Activated T-helper 17 cell treated with anti-CD3 and anti-CD28 coated beads, Interleukin-2, amount 50 U/mL, for 72 hours (primary cell): ENCODE data around the gene FLVCR2. TPM values are rescaled to one million over a fixed set of nuclear protein-coding genes. Genes with fewer than 3 reads are reported as not detected.

Experiments used
- ATAC-seq: fragments of 150-1000 bp; cut with Tn5 transposase; replicated peaks from 2 replicates; pipeline ENCODE4 v1.10.0; 2021; ENCODE audit warnings: mild to moderate bottlenecking, moderate library complexity
- H3K27ac Mint-ChIP-seq: one replicate; pipeline ENCODE4 v1.8.0; 2022; ENCODE audit warnings: mixed read lengths
- H3K27me3 Mint-ChIP-seq: one replicate; pipeline ENCODE4 v1.8.0; 2022; ENCODE audit warnings: mixed read lengths
- H3K36me3 Mint-ChIP-seq: one replicate; pipeline ENCODE4 v1.8.0; 2022; ENCODE audit warnings: low read depth, mild to moderate bottlenecking, mixed read lengths
- H3K4me1 Mint-ChIP-seq: one replicate; pipeline ENCODE4 v1.8.0; 2022; ENCODE audit warnings: mixed read lengths
- H3K4me3 Mint-ChIP-seq: one replicate; pipeline ENCODE4 v1.8.0; 2022; ENCODE audit warnings: mild to moderate bottlenecking, mixed read lengths
- H3K9me3 Mint-ChIP-seq: one replicate; pipeline ENCODE4 v1.8.0; 2022; ENCODE audit warnings: mixed read lengths
- total RNA-seq, 2 donors: library from RNA; stranded (reverse); gene quantifications; one replicate each; pipeline ENCODE4 v1.2.3, GENCODE V29; 2022

The FLVCR2 gene
- total RNA-seq, 2 donors from 2014 or later = 8.5 to 18.5 TPM

GRCh38 chr14:75646762-75647161 lies 68.3 kb downstream of the FLVCR2 start:
- Mint-ChIP-seq H3K36me3 (peaks cover 80% of the 10 kb centered on the region), H3K27ac (no peak overlapping the region), H3K4me3 (no peak overlapping the region), H3K9me3 (no peaks in the 10 kb centered on the region), H3K27me3 (no peaks in the 10 kb centered on the region), H3K4me1 (no peaks in the 10 kb centered on the region)
- ATAC-seq = no peak

DNA sequence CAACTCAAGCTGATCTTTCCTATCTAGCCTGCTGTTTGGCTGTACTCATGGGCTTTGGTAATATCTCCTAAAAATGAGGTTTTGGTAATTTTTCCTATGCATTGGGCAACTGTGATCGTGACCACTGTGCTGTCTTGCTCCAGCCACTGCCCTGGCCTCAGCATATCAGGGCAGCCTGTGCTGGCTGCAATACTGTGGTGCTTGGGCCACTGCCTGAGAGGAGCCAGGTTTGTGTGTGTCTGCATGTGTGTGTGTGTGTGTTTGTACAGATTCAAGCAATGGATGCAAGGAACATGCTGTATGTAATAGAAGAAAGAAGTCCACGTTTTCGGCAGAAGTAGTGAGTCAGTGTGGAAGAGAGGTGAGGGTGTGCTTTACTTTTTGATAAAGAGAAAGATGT lies 69.2 kb downstream of the FLVCR2 start:
- Mint-ChIP-seq H3K9me3 (no peaks in the 10 kb centered on the region), H3K4me3 (no peak overlapping the region), H3K4me1 (no peaks in the 10 kb centered on the region), H3K36me3 (peaks cover 84% of the 10 kb centered on the region), H3K27ac (no peak overlapping the region), H3K27me3 (no peaks in the 10 kb centered on the region)
- ATAC-seq = no peak

- no peak overlapping the region for H3K4me3 Mint-ChIP-seq
- no peak for ATAC-seq
- H3K4me1 Mint-ChIP-seq = no peaks in the 10 kb centered on the region
- peak overlapping the region; percentile 63 for H3K27ac Mint-ChIP-seq
- no peaks in the 10 kb centered on the region for H3K9me3 Mint-ChIP-seq
- H3K27me3 Mint-ChIP-seq = no peaks in the 10 kb centered on the region
- H3K36me3 Mint-ChIP-seq = peaks cover 89% of the 10 kb centered on the region
These were observed 69.8 kb downstream of the FLVCR2 start for GRCh38 chr14:75648066-75648838.

GRCh38 chr14:75649337-75649736 lies 70.9 kb downstream of the FLVCR2 start:
- H3K36me3 Mint-ChIP-seq = peaks cover 93% of the 10 kb centered on the region

GRCh38 chr14:75649773-75650172 lies 71.4 kb downstream of the FLVCR2 start:
- H3K36me3 Mint-ChIP-seq = peaks cover 93% of the 10 kb centered on the region
- ATAC-seq = no peak
- peak overlapping the region; percentile 8 for H3K27ac Mint-ChIP-seq
- H3K4me1 Mint-ChIP-seq = no peaks in the 10 kb centered on the region
- H3K27me3 Mint-ChIP-seq = no peaks in the 10 kb centered on the region
- H3K4me3 Mint-ChIP-seq = no peak overlapping the region
- H3K9me3 Mint-ChIP-seq = no peaks in the 10 kb centered on the region

More at GRCh38 chr14:75649337-75649736, 70.9 kb downstream of the FLVCR2 start:
- ATAC-seq = no peak
- Mint-ChIP-seq H3K9me3 (no peaks in the 10 kb centered on the region), H3K4me3 (no peak overlapping the region), H3K27me3 (no peaks in the 10 kb centered on the region), H3K27ac (no peak overlapping the region), H3K4me1 (no peaks in the 10 kb centered on the region)

- H3K4me3 Mint-ChIP-seq = no peak overlapping the region
- no peaks in the 10 kb centered on the region for H3K9me3 Mint-ChIP-seq
- H3K27ac Mint-ChIP-seq = peak overlapping the region; percentile 8
- peaks cover 97% of the 10 kb centered on the region for H3K36me3 Mint-ChIP-seq
- ATAC-seq = no peak
- no peaks in the 10 kb centered on the region for H3K4me1 Mint-ChIP-seq
- H3K27me3 Mint-ChIP-seq = no peaks in the 10 kb centered on the region
These were observed 72.0 kb downstream of the FLVCR2 start for GRCh38 chr14:75650253-75651058.

DNA sequence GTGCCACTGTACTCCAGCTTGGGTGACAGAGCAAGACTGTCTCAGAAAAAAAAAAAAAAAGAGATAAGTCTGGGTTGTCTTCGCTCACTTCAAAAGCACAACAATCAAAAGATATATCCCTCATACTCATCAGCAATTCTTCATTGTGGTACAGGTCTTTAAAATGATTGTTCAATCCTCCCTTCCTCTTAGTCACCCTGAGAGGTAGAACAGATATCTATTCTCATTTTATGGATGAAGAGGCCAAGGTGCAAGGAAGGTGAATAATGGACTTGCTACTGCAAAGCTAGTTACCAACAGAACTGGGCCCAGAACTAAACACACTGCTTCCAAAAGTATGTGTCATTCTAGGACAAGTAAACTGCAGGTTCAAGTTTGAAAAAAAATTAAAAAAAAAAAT lies 75.1 kb downstream of the FLVCR2 start:
- no peaks in the 10 kb centered on the region for H3K4me1 Mint-ChIP-seq
- H3K4me3 Mint-ChIP-seq = no peak overlapping the region
- peaks cover 93% of the 10 kb centered on the region for H3K36me3 Mint-ChIP-seq
- no peak overlapping the region for H3K27ac Mint-ChIP-seq
- no peaks in the 10 kb centered on the region for H3K9me3 Mint-ChIP-seq
- no peaks in the 10 kb centered on the region for H3K27me3 Mint-ChIP-seq
- peak; percentile 43 for ATAC-seq

- ATAC-seq = peak; percentile 97
- no peaks in the 10 kb centered on the region for H3K9me3 Mint-ChIP-seq
- H3K4me3 Mint-ChIP-seq = no peak overlapping the region
- H3K27ac Mint-ChIP-seq = no peak overlapping the region
- H3K4me1 Mint-ChIP-seq = no peaks in the 10 kb centered on the region
- H3K27me3 Mint-ChIP-seq = no peaks in the 10 kb centered on the region
- peaks cover 86% of the 10 kb centered on the region for H3K36me3 Mint-ChIP-seq
These were observed 75.8 kb downstream of the FLVCR2 start for GRCh38 chr14:75654127-75654732.

- Mint-ChIP-seq H3K4me1 (peaks cover 4% of the 10 kb centered on the region), H3K4me3 (no peak overlapping the region)
These were observed 76.8 kb downstream of the FLVCR2 start for GRCh38 chr14:75655235-75655634.

DNA sequence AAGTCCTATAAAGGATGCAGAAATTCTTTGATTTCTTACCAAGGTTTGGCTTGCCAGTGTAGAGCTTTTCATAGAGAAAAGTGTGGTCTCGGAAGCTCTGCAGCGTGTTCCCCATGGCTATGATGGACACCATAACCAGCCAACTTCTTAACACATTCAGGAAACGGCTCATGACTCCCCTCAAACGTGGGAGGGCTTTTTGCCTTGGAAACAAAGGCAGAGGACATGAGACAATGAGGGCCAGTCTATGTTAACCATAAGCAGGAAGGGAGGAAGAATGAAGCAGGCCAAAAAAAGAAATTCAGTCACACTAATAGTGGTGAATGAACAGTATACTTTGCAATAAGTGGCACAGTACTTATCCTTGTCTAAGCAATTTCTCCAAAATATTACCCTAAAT lies 78.9 kb downstream of the FLVCR2 start:
- Mint-ChIP-seq H3K27me3 (no peaks in the 10 kb centered on the region), H3K4me1 (peaks cover 9% of the 10 kb centered on the region), H3K4me3 (no peak overlapping the region), H3K9me3 (no peaks in the 10 kb centered on the region), H3K36me3 (peaks cover 66% of the 10 kb centered on the region), H3K27ac (peak overlapping the region; percentile 53)
- ATAC-seq = no peak

More at GRCh38 chr14:75655235-75655634, 76.8 kb downstream of the FLVCR2 start:
- Mint-ChIP-seq H3K36me3 (peaks cover 76% of the 10 kb centered on the region), H3K27me3 (no peaks in the 10 kb centered on the region), H3K9me3 (no peaks in the 10 kb centered on the region), H3K27ac (no peak overlapping the region)
- ATAC-seq = no peak

- no peak overlapping the region for H3K27ac Mint-ChIP-seq
- H3K36me3 Mint-ChIP-seq = peaks cover 55% of the 10 kb centered on the region
- H3K27me3 Mint-ChIP-seq = no peaks in the 10 kb centered on the region
- H3K4me1 Mint-ChIP-seq = peaks cover 9% of the 10 kb centered on the region
- H3K9me3 Mint-ChIP-seq = no peaks in the 10 kb centered on the region
- no peak for ATAC-seq
- H3K4me3 Mint-ChIP-seq = peak overlapping the region; percentile 31
These were observed 80.5 kb downstream of the FLVCR2 start for GRCh38 chr14:75658957-75659356.

- peaks cover 49% of the 10 kb centered on the region for H3K36me3 Mint-ChIP-seq
- H3K9me3 Mint-ChIP-seq = no peaks in the 10 kb centered on the region
- no peaks in the 10 kb centered on the region for H3K27me3 Mint-ChIP-seq
- peaks cover 9% of the 10 kb centered on the region for H3K4me1 Mint-ChIP-seq
- H3K27ac Mint-ChIP-seq = peak overlapping the region; percentile 97
- H3K4me3 Mint-ChIP-seq = peak overlapping the region; percentile 98
- no peak for ATAC-seq
These were observed 81.8 kb downstream of the FLVCR2 start for GRCh38 chr14:75660238-75660629.

DNA sequence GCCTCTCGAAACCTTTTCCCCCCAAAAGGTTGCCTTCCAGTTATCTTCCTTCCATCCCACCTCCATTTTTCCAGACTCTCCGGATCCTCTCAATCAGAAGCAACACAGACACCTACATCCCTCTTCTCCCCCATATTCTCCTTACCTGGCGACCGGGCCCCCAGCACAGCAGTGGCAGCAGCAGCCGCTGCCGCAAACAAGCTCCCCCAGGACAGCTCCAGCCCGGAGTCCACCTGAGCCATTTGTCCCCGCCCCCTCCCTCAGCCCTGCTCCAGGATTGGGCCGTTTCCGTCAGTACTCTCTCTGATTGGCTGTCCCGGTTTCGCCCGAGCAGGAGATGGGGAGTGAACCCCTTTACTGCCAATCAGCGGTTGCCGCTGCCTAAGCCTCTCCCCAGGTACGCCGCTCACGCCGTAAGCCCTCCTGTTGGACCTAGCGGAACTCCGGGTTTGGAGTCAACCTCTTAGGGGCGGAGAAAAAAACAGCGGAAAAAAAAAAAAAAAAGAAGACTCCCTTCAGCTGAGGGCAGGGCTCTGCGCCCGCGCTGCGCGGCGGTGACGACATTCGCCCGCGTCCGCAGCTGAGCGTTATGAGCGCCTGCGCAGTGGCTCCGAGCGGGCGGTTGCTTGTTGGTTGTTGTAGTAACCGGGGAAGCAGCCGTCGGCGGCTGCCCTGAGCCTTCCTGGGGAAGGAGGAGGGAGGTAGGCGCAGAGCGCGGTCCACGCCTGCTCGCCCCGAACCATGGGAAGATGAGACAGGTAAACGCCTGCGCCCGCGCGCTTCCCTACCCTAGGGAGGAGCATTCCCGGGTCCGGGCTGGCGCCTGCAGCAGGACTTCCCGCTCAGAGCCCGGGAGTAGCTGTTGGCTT lies 82.4 kb downstream of the FLVCR2 start, which contains the start of the genes ERG28 and TTLL5:
ERG28 (minus strand) TSS at position 247 of the 869 bp plus-strand sequence. CDS start 3,374 bp downstream, outside the sequence.
TTLL5 (plus strand) TSS at position 617 of the 869 bp plus-strand sequence. CDS start 1,904 bp downstream, outside the sequence.
- Mint-ChIP-seq H3K27ac (peak within 1 kb of the TSS; percentile 97), H3K9me3 (no peaks in the 10 kb centered on the region), H3K36me3 (peaks cover 45% of the 10 kb centered on the region), H3K4me1 (peaks cover 9% of the 10 kb centered on the region), H3K4me3 (peak within 1 kb of the TSS; percentile 98), H3K27me3 (no peaks in the 10 kb centered on the region)
- peak; percentile 98 for ATAC-seq

- ATAC-seq = no peak
- Mint-ChIP-seq H3K9me3 (no peaks in the 10 kb centered on the region), H3K4me3 (peak overlapping the region; percentile 98), H3K4me1 (peaks cover 9% of the 10 kb centered on the region), H3K36me3 (peaks cover 45% of the 10 kb centered on the region), H3K27ac (peak overlapping the region; percentile 97), H3K27me3 (no peaks in the 10 kb centered on the region)
These were observed 83.0 kb downstream of the FLVCR2 start for GRCh38 chr14:75661499-75661814.
